Mucosa of descending colon (tissue), 3 donors: Measurements from ENCODE around the gene DNAH10. TPM values are rescaled to one million over a fixed set of nuclear protein-coding genes. Genes with fewer than 3 reads are reported as not detected.
A peak's percentile ranks its signal among the peaks of the same experiment; 100 is the strongest.

Source experiments
- ATAC-seq: fragments of 200-7000 bp; cut with Tn5 transposase; one replicate; pipeline ENCODE4 v1.9.1; 2020; ENCODE audit warnings: mild to moderate bottlenecking, moderate library complexity
- DNase-seq, 3 donors: peaks; one replicate each; pipeline ENCODE4 v3.0.0-alpha.2; 2020
- H3K36me3 ChIP-seq: fragments of 200-600 bp; one replicate; pipeline ENCODE4 v1.8.0; 2021; ENCODE audit warnings: low read depth, mild to moderate bottlenecking
- H3K4me1 ChIP-seq: fragments of 200-600 bp; one replicate; pipeline ENCODE4 v1.8.0; 2021; ENCODE audit warnings: low read depth, mild to moderate bottlenecking
- H3K4me3 ChIP-seq: fragments of 200-600 bp; one replicate; pipeline ENCODE4 v1.8.0; 2021; ENCODE audit warnings: mild to moderate bottlenecking
- H3K9me3 ChIP-seq: fragments of 200-600 bp; one replicate; pipeline ENCODE4 v1.8.0; 2021; ENCODE audit warnings: mild to moderate bottlenecking
- intact Hi-C, 2 donors: fragments of 100-400 bp; cut with DNase I in 1 of 2; cut with micrococcal nuclease in 1 of 2; formaldehyde crosslinking; loops; one replicate each; pipeline versions ENCODE4 v1.11.0 to v1.11.1; 2022; cut with DNase I, micrococcal nuclease
- total RNA-seq, 3 donors: library from RNA; stranded (reverse); fragmentation: NEBNext Ultra II Directional in 2 of 3; extraction: Animal tissue kit (Norgen Biotek cat#: 25700) in 2 of 3; gene quantifications; one replicate each; pipeline versions ENCODE4 v1.2.1 to v1.2.4, GENCODE V29; 2021 to 2023
- TF ChIP-seq, protein P1 (sequence below): fragments of 200-600 bp; IDR thresholded peaks from one replicate; pipeline ENCODE4 v1.8.0; 2022; ENCODE audit warnings: antibody characterized with exemption, mild to moderate bottlenecking
- donor health status: DM: no; HTN: no; CAD: no; lungs with moderate emphysema.
- donor health status: DM: no; HTN: no; CAD: no.
- donor health status: DM: no; HTN: yes; CAD: no.

DNAH10 gene
- total RNA-seq, 3 donors from 2014 or later: 0.29 to 0.63 (median 0.29) TPM

DNA sequence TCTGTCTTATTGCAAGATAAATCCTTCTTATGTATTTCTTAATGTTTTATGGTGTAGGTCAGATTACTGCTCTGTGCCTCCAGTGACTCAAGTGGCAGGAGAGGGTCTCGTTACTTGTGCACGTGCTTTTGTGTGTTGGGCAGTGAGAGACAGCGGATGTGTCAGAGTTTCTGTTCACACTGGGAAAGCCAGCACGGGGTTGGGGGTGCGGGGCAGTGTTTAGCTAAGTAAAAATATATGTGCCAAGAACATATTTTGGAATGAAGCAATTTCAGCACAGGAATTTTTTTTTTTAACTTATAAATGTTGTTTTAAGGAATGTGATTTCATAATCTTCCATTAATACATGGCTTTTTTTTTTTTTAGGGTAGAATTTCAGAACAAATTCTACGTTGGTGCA, 4.5 kb upstream of the DNAH10 start:
- H3K4me1 ChIP-seq: no peaks in the 10 kb centered on the region
- DNase-seq: no peak
- H3K4me3 ChIP-seq: no peak overlapping the region
- TF ChIP-seq, protein P1, sequence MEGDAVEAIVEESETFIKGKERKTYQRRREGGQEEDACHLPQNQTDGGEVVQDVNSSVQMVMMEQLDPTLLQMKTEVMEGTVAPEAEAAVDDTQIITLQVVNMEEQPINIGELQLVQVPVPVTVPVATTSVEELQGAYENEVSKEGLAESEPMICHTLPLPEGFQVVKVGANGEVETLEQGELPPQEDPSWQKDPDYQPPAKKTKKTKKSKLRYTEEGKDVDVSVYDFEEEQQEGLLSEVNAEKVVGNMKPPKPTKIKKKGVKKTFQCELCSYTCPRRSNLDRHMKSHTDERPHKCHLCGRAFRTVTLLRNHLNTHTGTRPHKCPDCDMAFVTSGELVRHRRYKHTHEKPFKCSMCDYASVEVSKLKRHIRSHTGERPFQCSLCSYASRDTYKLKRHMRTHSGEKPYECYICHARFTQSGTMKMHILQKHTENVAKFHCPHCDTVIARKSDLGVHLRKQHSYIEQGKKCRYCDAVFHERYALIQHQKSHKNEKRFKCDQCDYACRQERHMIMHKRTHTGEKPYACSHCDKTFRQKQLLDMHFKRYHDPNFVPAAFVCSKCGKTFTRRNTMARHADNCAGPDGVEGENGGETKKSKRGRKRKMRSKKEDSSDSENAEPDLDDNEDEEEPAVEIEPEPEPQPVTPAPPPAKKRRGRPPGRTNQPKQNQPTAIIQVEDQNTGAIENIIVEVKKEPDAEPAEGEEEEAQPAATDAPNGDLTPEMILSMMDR: no peak
- H3K9me3 ChIP-seq: no peaks in the 10 kb centered on the region
- intact Hi-C loops: no loop called here
- no peaks in the 10 kb centered on the region for H3K36me3 ChIP-seq
- no peak for ATAC-seq

DNA sequence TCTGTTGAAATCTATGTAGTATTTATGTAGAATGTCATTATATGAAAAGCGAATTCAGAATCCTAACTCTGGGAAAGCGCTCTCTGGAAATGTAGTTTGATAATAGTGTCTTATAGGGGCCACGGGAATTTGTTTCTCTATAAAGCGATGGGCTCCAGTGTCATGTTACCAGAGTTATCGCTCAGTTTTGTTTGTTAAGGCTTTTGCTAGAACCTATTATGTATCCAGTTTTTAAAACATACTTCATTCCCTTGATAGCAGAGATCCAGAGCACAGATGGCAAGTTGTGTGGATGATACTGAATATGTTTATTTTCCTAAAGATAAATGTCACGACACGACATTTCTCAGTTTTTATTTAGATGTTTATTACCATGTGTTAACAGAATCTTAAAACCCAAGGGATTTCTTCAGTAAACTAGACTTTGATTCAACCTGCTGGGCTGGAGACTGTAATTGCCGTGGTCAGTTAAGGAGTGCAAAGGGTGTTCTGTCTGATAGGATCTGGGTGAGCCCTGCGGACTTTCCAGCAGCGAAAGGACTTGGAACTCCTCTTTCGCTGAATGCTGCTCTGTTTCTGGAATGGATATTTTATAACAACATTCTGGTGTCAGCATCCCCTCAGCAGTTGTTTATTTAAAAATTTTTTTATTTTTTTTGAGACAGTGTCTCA, 1.7 kb upstream of the DNAH10 start:
- DNase-seq: no peak
- Histone ChIP-seq H3K4me1 (no peaks in the 10 kb centered on the region), H3K9me3 (no peaks in the 10 kb centered on the region), H3K36me3 (no peaks in the 10 kb centered on the region), H3K4me3 (no peak overlapping the region)
- TF ChIP-seq, protein P1: no peak
- ATAC-seq: no peak
- intact Hi-C loops: no loop called here

DNA sequence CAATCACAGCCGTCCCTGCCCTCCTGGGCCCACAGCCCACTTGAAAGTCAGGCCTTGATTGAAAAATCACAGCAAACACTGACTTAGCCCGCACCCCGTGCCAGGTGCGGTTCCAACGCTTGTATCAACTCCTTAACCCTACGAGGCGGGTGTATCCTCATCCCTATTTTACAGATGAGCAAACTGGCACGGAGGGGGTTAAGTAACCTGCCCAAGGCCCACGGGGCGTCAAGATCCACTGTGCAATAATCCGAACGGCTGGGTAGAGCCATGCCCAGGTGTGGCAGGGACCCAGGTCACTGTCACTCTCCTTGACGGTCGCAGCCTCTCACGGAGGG, 583 bp downstream of the DNAH10 start:
- intact Hi-C loops: no loop called here
- no peaks in the 10 kb centered on the region for H3K36me3 ChIP-seq
- no peaks in the 10 kb centered on the region for H3K4me1 ChIP-seq
- DNase-seq (peak in 2 of 3 donors; percentile 13 to 32), ATAC-seq (peak; percentile 28)
- no peaks in the 10 kb centered on the region for H3K9me3 ChIP-seq
- TF ChIP-seq, protein P1: no peak
- no peak overlapping the region for H3K4me3 ChIP-seq

DNA sequence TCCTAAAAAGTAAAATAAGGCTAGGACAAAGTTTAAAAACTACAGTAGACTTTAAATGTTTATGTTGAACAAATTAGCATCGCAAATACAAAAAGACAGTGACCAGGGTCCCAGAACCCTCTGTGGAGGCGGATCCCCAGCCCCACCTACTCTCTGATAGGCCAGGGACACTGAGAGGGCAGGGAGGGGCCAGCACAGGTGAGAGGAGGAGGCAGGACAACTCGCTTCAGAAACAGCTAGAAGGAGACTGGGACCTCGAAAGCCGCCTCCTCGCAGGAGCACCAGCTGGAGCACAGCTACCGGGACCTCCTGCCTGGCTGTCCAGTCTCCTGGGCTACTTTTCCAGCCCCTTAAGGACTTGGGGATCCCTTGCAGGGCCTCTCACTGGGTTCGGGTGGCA, 992 bp downstream of the DNAH10 start:
- Histone ChIP-seq H3K4me3 (no peak overlapping the region), H3K36me3 (no peaks in the 10 kb centered on the region), H3K9me3 (no peaks in the 10 kb centered on the region), H3K4me1 (no peaks in the 10 kb centered on the region)
- DNase-seq (peak; percentile 50 to 64 (median 60)), ATAC-seq (peak; percentile 80)
- intact Hi-C loops: no loop called here
- TF ChIP-seq, protein P1: no peak

DNA sequence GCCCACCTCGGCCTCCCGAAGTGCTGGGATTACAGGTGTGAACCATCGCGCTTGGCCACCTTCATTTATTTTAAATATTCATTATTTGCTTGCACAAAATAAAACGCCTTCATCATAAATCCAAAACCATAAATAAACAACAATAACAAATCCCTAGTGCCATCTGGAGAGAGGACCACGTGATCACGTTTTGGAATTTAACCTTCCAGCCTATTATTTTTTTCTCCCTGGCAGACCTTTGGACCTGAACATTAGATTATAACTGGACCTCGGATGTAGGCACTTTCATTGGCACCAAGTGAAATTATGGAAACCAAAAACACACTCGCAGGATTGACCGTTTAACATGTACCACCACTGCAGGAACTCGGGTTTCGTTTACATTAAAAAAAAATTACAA, 2.0 kb downstream of the DNAH10 start:
- no peak for ATAC-seq
- Histone ChIP-seq H3K9me3 (no peaks in the 10 kb centered on the region), H3K4me1 (no peaks in the 10 kb centered on the region), H3K4me3 (no peak overlapping the region), H3K36me3 (no peaks in the 10 kb centered on the region)
- TF ChIP-seq, protein P1: no peak
- DNase-seq: no peak
- intact Hi-C loops: no loop called here
